Neuron (in vitro differentiated cells): ENCODE data around the gene PGF.
A peak's percentile ranks its signal among the peaks of the same experiment; 100 is the strongest.

Experiments used
- H2AFZ ChIP-seq: one replicate; pipeline ENCODE4 v1.6.1; 2013; ENCODE audit warnings: low read depth, mild to moderate bottlenecking, inconsistent platforms, low read length, moderate library complexity
- H3K27me3 ChIP-seq: one replicate; pipeline ENCODE4 v1.6.1; 2013; ENCODE audit warnings: low read length; ENCODE audit not compliant: insufficient read depth
- H3K36me3 ChIP-seq: one replicate; pipeline ENCODE4 v1.6.1; 2013; ENCODE audit warnings: low read length; ENCODE audit not compliant: insufficient read depth
- H3K4me1 ChIP-seq: one replicate; pipeline ENCODE4 v1.6.1; 2013; ENCODE audit warnings: low read length; ENCODE audit not compliant: insufficient read depth
- H3K4me3 ChIP-seq: 2 replicates; pipeline ENCODE4 v1.5.1; 2013; ENCODE audit warnings: mild to moderate bottlenecking, low read length, moderate library complexity
- H3K9me3 ChIP-seq: one replicate; pipeline ENCODE4 v1.6.1; 2013; ENCODE audit warnings: low read length

Gene PGF

GRCh38 chr14:74949191-74949601 lies 6.2 kb downstream of the PGF start:
- H3K4me1 ChIP-seq: peaks cover 9% of the 10 kb centered on the region

GRCh38 chr14:74948228-74949175 lies 6.9 kb downstream of the PGF start:
- Histone ChIP-seq H3K9me3 (no peaks in the 10 kb centered on the region), H3K36me3 (no peaks in the 10 kb centered on the region)

More at GRCh38 chr14:74949191-74949601, 6.2 kb downstream of the PGF start:
- no peaks in the 10 kb centered on the region for H3K27me3 ChIP-seq
- no peak overlapping the region for H3K4me3 ChIP-seq
- H2AFZ ChIP-seq: no peak overlapping the region
- H3K36me3 ChIP-seq: no peaks in the 10 kb centered on the region
- no peaks in the 10 kb centered on the region for H3K9me3 ChIP-seq

GRCh38 chr14:74947353-74948227 lies 7.8 kb downstream of the PGF start:
- H3K4me3 ChIP-seq: no peak overlapping the region
- no peaks in the 10 kb centered on the region for H3K36me3 ChIP-seq
- H3K4me1 ChIP-seq: peaks cover 9% of the 10 kb centered on the region
- no peaks in the 10 kb centered on the region for H3K27me3 ChIP-seq
- H2AFZ ChIP-seq: no peak overlapping the region
- no peaks in the 10 kb centered on the region for H3K9me3 ChIP-seq

More at GRCh38 chr14:74948228-74949175, 6.9 kb downstream of the PGF start:
- Histone ChIP-seq H3K27me3 (no peaks in the 10 kb centered on the region), H2AFZ (no peak overlapping the region), H3K4me1 (peaks cover 9% of the 10 kb centered on the region), H3K4me3 (no peak overlapping the region)

GRCh38 chr14:74946659-74947281 lies 8.6 kb downstream of the PGF start:
- Histone ChIP-seq H2AFZ (peak overlapping the region; percentile 38), H3K36me3 (no peaks in the 10 kb centered on the region), H3K9me3 (no peaks in the 10 kb centered on the region), H3K4me1 (peaks cover 13% of the 10 kb centered on the region), H3K27me3 (no peaks in the 10 kb centered on the region), H3K4me3 (no peak overlapping the region)

- Histone ChIP-seq H3K9me3 (no peaks in the 10 kb centered on the region), H3K4me1 (peaks cover 12% of the 10 kb centered on the region), H2AFZ (peak overlapping the region; percentile 38), H3K27me3 (no peaks in the 10 kb centered on the region), H3K36me3 (no peaks in the 10 kb centered on the region), H3K4me3 (no peak overlapping the region)
Measured at GRCh38 chr14:74945852-74946658, 9.3 kb downstream of the PGF start.

- H3K4me1 ChIP-seq: peaks cover 8% of the 10 kb centered on the region
- H3K4me3 ChIP-seq: no peak overlapping the region
- no peaks in the 10 kb centered on the region for H3K27me3 ChIP-seq
- no peaks in the 10 kb centered on the region for H3K9me3 ChIP-seq
- no peaks in the 10 kb centered on the region for H3K36me3 ChIP-seq
- H2AFZ ChIP-seq: no peak overlapping the region
Measured at GRCh38 chr14:74945261-74945851, 10.0 kb downstream of the PGF start.

GRCh38 chr14:74942608-74943007 lies 12.8 kb downstream of the PGF start:
- H3K36me3 ChIP-seq: no peaks in the 10 kb centered on the region
- no peaks in the 10 kb centered on the region for H3K9me3 ChIP-seq
- H3K4me3 ChIP-seq: no peak overlapping the region
- no peak overlapping the region for H2AFZ ChIP-seq
- H3K4me1 ChIP-seq: peaks cover 8% of the 10 kb centered on the region
- H3K27me3 ChIP-seq: no peaks in the 10 kb centered on the region

- Histone ChIP-seq H3K9me3 (no peaks in the 10 kb centered on the region), H3K36me3 (no peaks in the 10 kb centered on the region), H3K27me3 (no peaks in the 10 kb centered on the region), H2AFZ (no peak overlapping the region), H3K4me3 (no peak overlapping the region), H3K4me1 (peaks cover 8% of the 10 kb centered on the region)
Measured at GRCh38 chr14:74942181-74942580, 13.2 kb downstream of the PGF start.

GRCh38 chr14:74941676-74942097 lies 13.7 kb downstream of the PGF start:
- Histone ChIP-seq H3K27me3 (no peaks in the 10 kb centered on the region), H2AFZ (no peak overlapping the region), H3K9me3 (no peaks in the 10 kb centered on the region), H3K4me1 (peaks cover 8% of the 10 kb centered on the region), H3K36me3 (no peaks in the 10 kb centered on the region), H3K4me3 (no peak overlapping the region)

GRCh38 chr14:74940956-74941565 lies 14.3 kb downstream of the PGF start:
- Histone ChIP-seq H2AFZ (no peak overlapping the region), H3K9me3 (no peaks in the 10 kb centered on the region), H3K4me1 (peaks cover 8% of the 10 kb centered on the region), H3K27me3 (no peaks in the 10 kb centered on the region), H3K36me3 (no peaks in the 10 kb centered on the region), H3K4me3 (no peak overlapping the region)

- Histone ChIP-seq H3K9me3 (no peaks in the 10 kb centered on the region), H3K4me3 (no peak overlapping the region), H3K4me1 (peaks cover 8% of the 10 kb centered on the region), H3K36me3 (no peaks in the 10 kb centered on the region), H2AFZ (no peak overlapping the region), H3K27me3 (no peaks in the 10 kb centered on the region)
Measured at GRCh38 chr14:74938531-74939495, 16.6 kb downstream of the PGF start.
